HFF-Myc (cell line): ENCODE results near the gene GPR143.

Experiments used
- DNase-seq: peaks from one replicate; pipeline ENCODE4 v3.0.0-alpha.2; 2011; ENCODE audit warnings: low read depth; ENCODE audit errors: extremely low read depth
- H3K4me3 ChIP-seq: replicated peaks from 2 replicates; pipeline ENCODE4 v1.5.1; 2011; ENCODE audit warnings: low read depth, mild to moderate bottlenecking, control low read depth, low read length
- TF ChIP-seq, protein P1 (sequence below): IDR thresholded peaks from 2 replicates; pipeline ENCODE4 v1.5.1; 2012; ENCODE audit warnings: mild to moderate bottlenecking, low read depth, low read length, control low read depth; ENCODE audit errors: missing control alignments

GPR143 gene

DNA sequence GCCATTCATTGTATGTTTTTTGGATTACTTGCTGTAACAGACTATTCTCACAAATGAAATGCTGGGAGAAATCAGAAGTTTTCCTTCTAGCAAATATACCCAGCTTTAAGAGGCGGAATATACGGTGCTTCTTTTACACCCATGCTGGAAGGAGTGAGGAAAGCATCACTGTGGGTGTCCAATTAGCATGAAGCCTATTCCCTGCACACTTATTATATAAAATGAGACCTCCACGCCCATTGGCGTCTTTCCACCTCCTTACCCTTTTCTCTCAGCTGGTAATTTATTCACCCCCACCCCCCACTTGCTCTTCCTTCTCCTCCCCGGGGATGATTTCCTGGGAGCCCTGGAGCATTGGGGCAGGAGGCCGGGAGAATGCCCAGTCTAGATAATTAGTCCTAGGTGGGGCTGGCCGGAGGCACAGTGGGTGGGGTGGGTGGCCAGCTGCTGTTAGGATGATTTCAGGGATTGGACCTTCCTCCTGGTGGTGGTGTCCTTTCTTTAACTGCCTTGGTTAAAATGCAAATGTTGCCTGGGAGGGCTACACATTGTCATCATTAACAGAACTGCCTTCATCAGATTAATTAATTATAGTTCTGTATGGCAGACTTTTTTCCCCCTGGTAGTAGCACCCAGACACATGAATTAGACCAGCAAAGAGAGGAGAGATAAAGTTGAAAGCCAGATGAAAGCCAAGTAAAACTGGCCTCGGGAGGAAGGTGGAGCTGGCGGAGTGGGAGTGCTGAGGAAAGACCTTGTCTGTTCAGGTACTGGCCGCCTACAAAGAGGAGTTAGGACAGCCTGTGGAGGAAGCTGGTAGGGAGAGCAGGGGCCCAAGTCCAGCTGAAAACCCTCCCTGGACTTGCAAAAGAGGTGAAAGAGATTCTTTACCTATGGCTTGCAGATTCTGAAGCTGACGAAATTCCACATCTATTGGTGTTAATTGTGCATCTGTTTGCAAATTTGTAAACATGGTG lies 32.0 kb upstream of the GPR143 start:
- TF ChIP-seq, protein P1, sequence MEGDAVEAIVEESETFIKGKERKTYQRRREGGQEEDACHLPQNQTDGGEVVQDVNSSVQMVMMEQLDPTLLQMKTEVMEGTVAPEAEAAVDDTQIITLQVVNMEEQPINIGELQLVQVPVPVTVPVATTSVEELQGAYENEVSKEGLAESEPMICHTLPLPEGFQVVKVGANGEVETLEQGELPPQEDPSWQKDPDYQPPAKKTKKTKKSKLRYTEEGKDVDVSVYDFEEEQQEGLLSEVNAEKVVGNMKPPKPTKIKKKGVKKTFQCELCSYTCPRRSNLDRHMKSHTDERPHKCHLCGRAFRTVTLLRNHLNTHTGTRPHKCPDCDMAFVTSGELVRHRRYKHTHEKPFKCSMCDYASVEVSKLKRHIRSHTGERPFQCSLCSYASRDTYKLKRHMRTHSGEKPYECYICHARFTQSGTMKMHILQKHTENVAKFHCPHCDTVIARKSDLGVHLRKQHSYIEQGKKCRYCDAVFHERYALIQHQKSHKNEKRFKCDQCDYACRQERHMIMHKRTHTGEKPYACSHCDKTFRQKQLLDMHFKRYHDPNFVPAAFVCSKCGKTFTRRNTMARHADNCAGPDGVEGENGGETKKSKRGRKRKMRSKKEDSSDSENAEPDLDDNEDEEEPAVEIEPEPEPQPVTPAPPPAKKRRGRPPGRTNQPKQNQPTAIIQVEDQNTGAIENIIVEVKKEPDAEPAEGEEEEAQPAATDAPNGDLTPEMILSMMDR: no peak
- DNase-seq: no peak

DNA sequence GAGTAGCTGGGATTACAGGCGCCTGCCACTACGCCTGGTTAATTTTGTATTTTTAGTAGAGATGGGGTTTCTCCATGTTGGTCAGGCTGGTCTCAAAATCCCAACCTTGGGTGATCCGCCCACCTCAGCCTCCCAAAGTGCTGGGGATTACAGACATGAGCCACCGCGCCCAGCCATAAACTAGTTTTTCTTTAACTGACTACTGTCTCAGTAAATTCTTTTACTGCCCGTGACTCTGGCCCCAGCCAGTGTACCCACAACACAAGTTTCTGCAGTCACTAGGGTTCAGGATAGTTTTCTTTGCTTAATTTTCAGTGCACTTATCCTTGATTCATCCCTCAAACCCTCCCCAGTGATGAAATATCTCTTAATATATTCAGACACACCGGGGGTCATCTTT lies 28.8 kb upstream of the GPR143 start:
- TF ChIP-seq, protein P1: no peak
- no peak for DNase-seq
- no peak overlapping the region for H3K4me3 ChIP-seq

More for the DNA sequence above, 32.0 kb upstream of the GPR143 start:
- no peak overlapping the region for H3K4me3 ChIP-seq

DNA sequence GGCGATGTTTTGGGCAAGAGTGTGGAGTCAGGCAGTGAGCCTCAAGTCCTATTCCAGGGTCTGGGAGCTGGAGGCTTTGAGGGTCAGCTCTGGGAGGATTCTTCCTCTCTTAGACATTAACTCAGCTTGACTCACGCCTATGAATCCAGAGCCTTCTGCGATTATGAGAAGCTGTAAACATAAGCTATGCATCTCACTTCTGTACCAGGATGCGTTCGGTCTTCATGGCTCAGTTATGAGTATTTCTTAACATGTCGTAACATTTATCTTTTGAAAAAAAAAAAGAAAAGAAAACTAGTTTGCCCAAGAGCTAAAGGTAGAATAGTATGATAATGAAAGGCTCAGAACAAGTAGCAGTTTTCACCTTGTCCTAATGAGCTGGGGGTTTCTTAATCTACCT lies 25.2 kb upstream of the GPR143 start:
- TF ChIP-seq, protein P1: no peak
- DNase-seq: no peak
- H3K4me3 ChIP-seq: no peak overlapping the region

DNA sequence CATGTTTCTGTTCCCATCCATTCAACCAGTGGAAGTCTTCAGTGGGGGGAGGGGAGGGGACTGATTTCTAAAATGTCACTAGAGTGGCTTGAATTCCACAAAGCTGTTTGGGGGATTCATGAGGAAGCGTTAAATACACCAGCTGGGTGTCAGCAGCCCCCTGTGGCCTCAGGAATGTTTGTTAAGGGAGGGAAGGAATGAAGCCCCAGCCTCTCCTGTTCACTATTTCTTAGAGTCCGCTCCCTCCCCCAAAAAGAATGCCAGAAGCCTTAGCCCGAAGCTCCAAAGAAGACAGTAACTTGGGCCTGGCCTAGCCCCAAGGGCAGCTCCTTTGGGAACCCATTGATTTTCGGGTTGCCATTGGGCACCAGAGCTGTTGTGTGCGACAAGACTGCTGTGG lies 23.9 kb upstream of the GPR143 start:
- TF ChIP-seq, protein P1: no peak
- no peak overlapping the region for H3K4me3 ChIP-seq
- no peak for DNase-seq

DNA sequence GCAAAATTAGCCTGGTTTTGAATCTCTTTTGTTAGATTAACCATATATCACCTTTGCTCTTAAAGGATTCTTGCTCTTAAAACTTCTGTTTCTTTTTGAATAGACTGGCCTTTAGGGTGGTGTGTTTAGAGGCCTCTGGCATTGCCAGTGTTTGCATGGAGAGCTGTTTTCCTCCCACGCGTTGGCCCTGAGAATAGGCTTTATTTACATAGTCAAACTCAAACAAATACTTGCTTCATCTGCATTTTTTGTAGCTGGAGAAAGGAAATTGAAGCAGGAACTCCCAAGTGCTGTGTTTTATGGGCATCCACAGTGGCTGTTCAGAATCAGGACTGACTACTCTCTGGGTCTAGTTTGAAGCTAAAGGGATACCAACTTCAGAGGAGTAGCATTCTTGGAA lies 23.3 kb upstream of the GPR143 start:
- no peak overlapping the region for H3K4me3 ChIP-seq
- DNase-seq: no peak
- TF ChIP-seq, protein P1: no peak

DNA sequence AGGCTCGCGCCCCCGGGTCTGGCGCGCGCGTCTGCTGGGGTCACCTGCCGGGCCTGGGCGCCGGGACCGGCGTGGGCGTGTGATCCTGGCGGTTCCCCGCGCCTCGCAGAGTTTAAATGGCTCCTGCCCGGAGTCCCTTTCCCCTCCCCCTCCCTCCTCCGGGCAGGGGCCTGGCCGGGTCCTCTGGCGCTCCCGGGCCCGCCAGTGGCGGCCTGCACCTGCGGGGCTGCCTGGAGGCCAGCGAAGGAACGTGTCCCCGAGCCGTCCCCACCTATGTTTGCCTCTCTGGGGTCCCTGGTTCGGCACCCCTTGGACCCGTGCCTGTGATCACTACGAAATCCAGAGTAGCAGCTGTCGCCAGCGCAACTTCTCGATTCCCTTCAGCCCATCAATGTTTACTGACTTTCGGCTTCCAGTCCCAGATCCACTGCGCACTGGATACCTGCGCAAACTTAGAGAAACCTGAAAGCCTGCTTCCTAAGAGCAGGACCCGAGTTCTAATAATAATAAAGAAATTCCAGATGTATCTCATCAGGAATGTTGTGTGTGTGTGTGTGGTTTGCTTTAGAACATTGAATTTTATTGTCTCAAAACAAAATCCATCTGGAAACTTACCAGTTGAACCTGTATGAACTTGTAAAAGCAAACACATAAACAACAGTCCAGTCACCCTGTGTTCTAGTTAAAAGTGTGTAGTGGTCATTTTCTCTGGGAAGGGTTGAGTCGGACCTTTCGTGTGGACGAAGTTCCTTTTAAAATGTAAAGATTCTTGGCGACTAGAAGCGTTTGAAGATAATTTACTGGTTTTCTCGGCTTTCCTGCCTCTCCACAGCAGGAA lies 21.4 kb upstream of the GPR143 start:
- DNase-seq: peak; percentile 15
- peak overlapping the region; percentile 35 for H3K4me3 ChIP-seq
- TF ChIP-seq, protein P1: no peak
